Naive thymus-derived CD4-positive, alpha-beta T cell (primary cell): ENCODE results near the gene DOCK3. TPM values are rescaled to one million over a fixed set of nuclear protein-coding genes. Genes with fewer than 3 reads are reported as not detected.
"Not testable (repeated sequence)": the region's sequence is repeated elsewhere in the genome, so short reads cannot be mapped to it uniquely, and the experiment has no call there.

Source experiments
- ATAC-seq: fragments of 150-1000 bp; cut with Tn5 transposase; 2 replicates; pipeline ENCODE4 v1.10.0; 2021; ENCODE audit warnings: mild to moderate bottlenecking, moderate library complexity
- CTCF ChIA-PET: fragments of 350-600 bp; sonication (Branson Sonifier 250); formaldehyde crosslinking; loops from one replicate; lab custom pipeline; 2021; ENCODE audit warnings: antibody characterized with exemption; lab: Charles Lee
- POLR2A ChIA-PET: fragments of 350-600 bp; sonication (Branson Sonifier 250); formaldehyde crosslinking; loops from one replicate; lab custom pipeline; 2021; ENCODE audit warnings: antibody characterized with exemption, inconsistent platforms; lab: Charles Lee
- DNase-seq, 9 donors: peaks; one replicate each; pipeline versions ENCODE4 v3.0.0 to v3.0.0-alpha.2; 2020 to 2022; ENCODE audit warnings: mixed read lengths in 1 of 9
- H3K27ac ChIP-seq: one replicate; pipeline ENCODE4 v1.7.0; 2013; ENCODE audit warnings: mild to moderate bottlenecking, low read depth, low read length, moderate library complexity
- H3K27me3 ChIP-seq, 2 donors: one replicate each; pipeline ENCODE4 v1.7.0; 2013; ENCODE audit warnings: low read length in 2 of 2, mild to moderate bottlenecking in 2 of 2, moderate library complexity in 2 of 2; ENCODE audit not compliant: control insufficient read depth in 2 of 2, insufficient read depth in 2 of 2
- H3K36me3 ChIP-seq, 3 experiments: 1 replicate in 2 of 3; 2 replicates in 1 of 3; pipeline ENCODE4 v1.7.0; 2013; ENCODE audit warnings: low read length in 3 of 3, mild to moderate bottlenecking in 3 of 3, moderate library complexity in 1 of 3; ENCODE audit not compliant: insufficient read depth in 3 of 3, control insufficient read depth in 2 of 3
- H3K4me1 ChIP-seq, 2 donors: one replicate each; pipeline ENCODE4 v1.7.0; 2013; ENCODE audit warnings: low read length in 2 of 2, mild to moderate bottlenecking in 2 of 2, moderate library complexity in 1 of 2; ENCODE audit not compliant: control insufficient read depth in 2 of 2, insufficient read depth in 2 of 2
- H3K4me3 ChIP-seq: 2 replicates; pipeline ENCODE4 v1.7.0; 2013; ENCODE audit warnings: mild to moderate bottlenecking, low read length
- H3K9me3 ChIP-seq, 3 experiments: 1 replicate in 2 of 3; 2 replicates in 1 of 3; pipeline ENCODE4 v1.7.0; 2013; ENCODE audit warnings: low read length in 3 of 3; ENCODE audit not compliant: control insufficient read depth in 2 of 3
- H3K27ac Mint-ChIP-seq, 9 donors: one replicate each; pipeline ENCODE4 v1.8.0; 2020 to 2022; ENCODE audit warnings: mixed read lengths in 9 of 9, mild to moderate bottlenecking in 8 of 9, moderate library complexity in 5 of 9, inconsistent platforms in 2 of 9
- H3K27me3 Mint-ChIP-seq, 5 donors: one replicate each; pipeline ENCODE4 v1.8.0; 2021 to 2022; ENCODE audit warnings: mixed read lengths in 5 of 5, mild to moderate bottlenecking in 1 of 5
- H3K36me3 Mint-ChIP-seq, 5 donors: one replicate each; pipeline ENCODE4 v1.8.0; 2020 to 2022; ENCODE audit warnings: mixed read lengths in 5 of 5, mild to moderate bottlenecking in 3 of 5, inconsistent platforms in 1 of 5
- H3K4me1 Mint-ChIP-seq, 7 donors: one replicate each; pipeline ENCODE4 v1.8.0; 2020 to 2022; ENCODE audit warnings: mixed read lengths in 7 of 7, mild to moderate bottlenecking in 3 of 7, inconsistent platforms in 1 of 7
- H3K4me3 Mint-ChIP-seq, 10 donors: one replicate each; pipeline ENCODE4 v1.8.0; 2020 to 2022; ENCODE audit warnings: mild to moderate bottlenecking in 10 of 10, mixed read lengths in 10 of 10, moderate library complexity in 6 of 10, inconsistent platforms in 2 of 10
- H3K9me3 Mint-ChIP-seq, 11 donors: one replicate each; pipeline ENCODE4 v1.8.0; 2020 to 2022; ENCODE audit warnings: mixed read lengths in 11 of 11, mild to moderate bottlenecking in 4 of 11, inconsistent platforms in 1 of 11, moderate library complexity in 1 of 11
- intact Hi-C, 2 donors: fragments of 100-400 bp; cut with micrococcal nuclease; formaldehyde crosslinking; loops; one replicate each; pipeline ENCODE4 v1.15.1; 2023
- polyA plus RNA-seq, 2 donors: library from polyadenylated mRNA; unstranded; fragments of 300-500 nt; fragmentation: Illumina TruSeq; gene quantifications; one replicate each; pipeline ENCODE4 v1.2.3, GENCODE V29; 2021
- total RNA-seq, 6 experiments: library from RNA in 5 of 6; stranded (reverse) in 5 of 6; gene quantifications; 1 replicate in 5 of 6; 2 replicates in 1 of 6; pipeline ENCODE4 v1.2.3 and lab custom pipeline; 2021 to 2026

Gene DOCK3
- total and polyA plus RNA-seq, 7 experiments from 2014 or later = 0.19 to 2.9 (median 1.5) TPM

DNA sequence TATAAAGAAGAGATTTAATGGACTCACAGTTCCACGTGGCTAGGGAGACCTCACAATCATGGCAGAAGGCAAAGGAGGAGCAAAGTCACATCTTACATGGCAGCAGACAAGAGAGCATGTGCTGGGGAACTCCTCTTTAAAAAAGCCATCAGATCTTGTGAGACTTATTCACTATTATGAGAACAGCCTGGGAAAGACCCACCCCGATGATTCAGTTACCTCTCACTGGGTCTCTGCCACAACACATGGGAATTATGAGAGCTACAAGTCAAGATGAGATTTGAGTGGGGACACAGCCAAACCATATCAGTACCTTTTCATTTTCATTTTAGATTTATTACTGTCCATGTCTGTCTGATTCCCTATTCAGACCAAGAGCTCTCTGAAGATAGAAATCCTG lies 258.2 kb downstream of the DOCK3 start:
- H3K36me3 Mint-ChIP-seq = peaks cover 2 to 28% (median 7%) of the 10 kb centered on the region in 5 donors
- H3K36me3 ChIP-seq, H3K27me3 ChIP-seq, POLR2A ChIA-PET, ATAC-seq, H3K4me3 Mint-ChIP-seq, H3K4me1 ChIP-seq, intact Hi-C loops, H3K27ac ChIP-seq, DNase-seq, H3K4me3 ChIP-seq, CTCF ChIA-PET, H3K9me3 ChIP-seq, H3K4me1 Mint-ChIP-seq, H3K27ac Mint-ChIP-seq: not testable (repeated sequence)
- H3K9me3 Mint-ChIP-seq = peaks cover 3 to 24% (median 10%) of the 10 kb centered on the region in 11 donors
- peaks cover 0 to 26% (median 14%) of the 10 kb centered on the region in 5 donors for H3K27me3 Mint-ChIP-seq

GRCh38 chr3:50936389-50936788 lies 261.7 kb downstream of the DOCK3 start:
- Mint-ChIP-seq H3K9me3 (peaks cover 3 to 24% (median 10%) of the 10 kb centered on the region in 11 donors), H3K36me3 (peaks cover 2 to 28% (median 7%) of the 10 kb centered on the region in 5 donors), H3K27me3 (peaks cover 0 to 29% (median 21%) of the 10 kb centered on the region in 5 donors), H3K27ac (no peak overlapping the region), H3K4me1 (peaks cover 0 to 2% (median 0%) of the 10 kb centered on the region in 7 donors), H3K4me3 (no peak overlapping the region)
- no peak overlapping the region for H3K4me3 ChIP-seq
- H3K4me1 ChIP-seq = no peaks in the 10 kb centered on the region
- intact Hi-C loops = no loop called here
- POLR2A ChIA-PET = no interaction called here
- H3K27ac ChIP-seq = no peak overlapping the region
- H3K36me3 ChIP-seq = no peaks in the 10 kb centered on the region
- H3K9me3 ChIP-seq = peaks cover 0 to 8% (median 0%) of the 10 kb centered on the region in 3 experiments
- DNase-seq = no peak
- ATAC-seq = no peak
- no peaks in the 10 kb centered on the region for H3K27me3 ChIP-seq
- CTCF ChIA-PET = interaction anchor here (0.7 kb wide), 1 partner anchor 909 kb away, joined by 4 read pairs; no protein-coding TSS in a partner anchor

- ChIA-PET POLR2A (no interaction called here), CTCF (no interaction called here)
- no peak overlapping the region for H3K4me3 ChIP-seq
- peaks cover 7 to 18% (median 14%) of the 10 kb centered on the region in 7 donors for H3K4me1 Mint-ChIP-seq
- no peaks in the 10 kb centered on the region for H3K9me3 Mint-ChIP-seq
- H3K27me3 Mint-ChIP-seq = peaks cover 4 to 22% (median 12%) of the 10 kb centered on the region in 5 donors
- H3K36me3 ChIP-seq = no peaks in the 10 kb centered on the region
- no peaks in the 10 kb centered on the region for H3K9me3 ChIP-seq
- H3K27ac ChIP-seq = no peak overlapping the region
- H3K27ac Mint-ChIP-seq = no peak overlapping the region
- peaks cover 0 to 8% of the 10 kb centered on the region in 2 donors for H3K4me1 ChIP-seq
- DNase-seq (no peak), ATAC-seq (no peak)
- no peaks in the 10 kb centered on the region for H3K36me3 Mint-ChIP-seq
- no peaks in the 10 kb centered on the region for H3K27me3 ChIP-seq
- H3K4me3 Mint-ChIP-seq = no peak overlapping the region
- intact Hi-C loops = no loop called here
These were observed 272.7 kb downstream of the DOCK3 start for GRCh38 chr3:50947419-50947818.

DNA sequence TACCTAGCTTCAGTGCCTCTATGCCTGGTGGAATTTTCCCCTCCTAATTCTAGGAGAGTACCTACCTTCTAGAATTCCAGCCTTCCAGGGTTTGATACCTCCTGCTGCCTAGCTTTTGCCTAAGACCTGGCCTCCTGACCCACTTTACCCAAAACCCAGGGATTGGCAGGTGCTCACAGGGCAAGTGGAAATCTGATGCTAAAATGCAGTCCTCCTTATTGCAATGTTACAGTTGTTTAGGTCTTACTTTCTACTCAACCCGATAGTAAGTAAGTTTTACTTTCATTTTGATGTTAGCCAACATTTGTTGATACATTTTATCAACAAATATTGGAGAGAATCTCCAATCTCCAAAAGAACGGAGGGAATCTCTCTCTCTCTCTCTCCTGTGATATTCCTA lies 275.9 kb downstream of the DOCK3 start:
- ATAC-seq (no peak), DNase-seq (no peak)
- H3K36me3 Mint-ChIP-seq = no peaks in the 10 kb centered on the region
- H3K4me3 ChIP-seq = peak overlapping the region; percentile 13
- no peaks in the 10 kb centered on the region for H3K27me3 ChIP-seq
- CTCF ChIA-PET = no interaction called here
- no peak overlapping the region for H3K27ac ChIP-seq
- H3K9me3 ChIP-seq = no peaks in the 10 kb centered on the region
- peaks cover 7 to 18% (median 14%) of the 10 kb centered on the region in 7 donors for H3K4me1 Mint-ChIP-seq
- POLR2A ChIA-PET = no interaction called here
- no peaks in the 10 kb centered on the region for H3K9me3 Mint-ChIP-seq
- H3K27ac Mint-ChIP-seq = peak overlapping the region in 4 of 9 donors; percentile 5 to 75 (median 14)
- peaks cover 0 to 8% of the 10 kb centered on the region in 2 donors for H3K4me1 ChIP-seq
- H3K36me3 ChIP-seq = no peaks in the 10 kb centered on the region
- intact Hi-C loops = no loop called here
- H3K4me3 Mint-ChIP-seq = peak overlapping the region; percentile 8 to 86 (median 59)
- H3K27me3 Mint-ChIP-seq = peaks cover 4 to 23% (median 12%) of the 10 kb centered on the region in 5 donors

- Histone ChIP-seq H3K9me3 (no peaks in the 10 kb centered on the region), H3K4me3 (no peak overlapping the region), H3K4me1 (peaks cover 0 to 8% of the 10 kb centered on the region in 2 donors), H3K27ac (no peak overlapping the region), H3K27me3 (no peaks in the 10 kb centered on the region), H3K36me3 (no peaks in the 10 kb centered on the region)
- intact Hi-C loops = no loop called here
- ChIA-PET CTCF (no interaction called here), POLR2A (no interaction called here)
- H3K4me1 Mint-ChIP-seq = peaks cover 7 to 18% (median 14%) of the 10 kb centered on the region in 7 donors
- H3K27me3 Mint-ChIP-seq = peaks cover 0 to 23% (median 7%) of the 10 kb centered on the region in 5 donors
- H3K36me3 Mint-ChIP-seq = no peaks in the 10 kb centered on the region
- H3K27ac Mint-ChIP-seq = no peak overlapping the region
- no peaks in the 10 kb centered on the region for H3K9me3 Mint-ChIP-seq
- no peak for DNase-seq
- H3K4me3 Mint-ChIP-seq = no peak overlapping the region
- no peak for ATAC-seq
These were observed 279.2 kb downstream of the DOCK3 start for GRCh38 chr3:50953825-50954414.

DNA sequence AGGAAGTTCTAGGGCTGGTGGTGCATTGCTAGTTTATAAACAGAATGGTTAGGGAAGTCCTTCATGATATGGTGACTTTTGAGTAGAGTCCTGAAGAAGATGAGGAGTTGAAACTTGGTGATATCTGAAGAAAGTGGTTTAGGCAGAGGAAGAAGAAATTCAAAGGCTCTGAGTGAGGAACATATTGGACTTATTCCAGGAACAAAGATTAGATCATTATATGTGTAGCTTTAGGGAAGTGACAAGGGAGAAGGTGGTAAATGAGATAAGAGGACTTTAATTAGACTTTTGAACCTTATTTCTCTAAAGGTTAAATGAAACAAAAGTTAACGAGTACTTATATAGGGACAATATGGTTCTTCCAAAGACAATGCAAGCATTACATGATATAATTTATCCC lies 286.7 kb downstream of the DOCK3 start:
- H3K27ac Mint-ChIP-seq = no peak overlapping the region
- Histone ChIP-seq H3K36me3 (no peaks in the 10 kb centered on the region), H3K27me3 (no peaks in the 10 kb centered on the region), H3K27ac (no peak overlapping the region), H3K4me3 (no peak overlapping the region), H3K4me1 (no peaks in the 10 kb centered on the region), H3K9me3 (no peaks in the 10 kb centered on the region)
- peaks cover 0 to 41% (median 13%) of the 10 kb centered on the region in 5 donors for H3K27me3 Mint-ChIP-seq
- no peak for DNase-seq
- no peak for ATAC-seq
- H3K4me1 Mint-ChIP-seq = no peaks in the 10 kb centered on the region
- intact Hi-C loops = no loop called here
- H3K4me3 Mint-ChIP-seq = no peak overlapping the region
- no peaks in the 10 kb centered on the region for H3K9me3 Mint-ChIP-seq
- H3K36me3 Mint-ChIP-seq = no peaks in the 10 kb centered on the region
- ChIA-PET POLR2A (no interaction called here), CTCF (no interaction called here)
